Skeletal muscle satellite cell (primary cell): ENCODE data around the gene CIAO3.
A peak's percentile ranks its signal among the peaks of the same experiment; 100 is the strongest.
"Not testable (repeated sequence)": the region's sequence is repeated elsewhere in the genome, so short reads cannot be mapped to it uniquely, and the experiment has no call there.

Source experiments
- H3K27me3 ChIP-seq: 2 replicates; pipeline ENCODE4 v1.7.0; 2013; ENCODE audit warnings: low read length; ENCODE audit not compliant: control insufficient read depth, insufficient read depth
- H3K36me3 ChIP-seq: 2 replicates; pipeline ENCODE4 v1.7.0; 2013; ENCODE audit warnings: mild to moderate bottlenecking, control low read depth, low read length; ENCODE audit not compliant: insufficient read depth
- H3K4me1 ChIP-seq: 2 replicates; pipeline ENCODE4 v1.7.0; 2013; ENCODE audit warnings: low read length; ENCODE audit not compliant: control insufficient read depth, insufficient read depth
- H3K4me2 ChIP-seq: 2 replicates; pipeline ENCODE4 v1.7.0; 2013; ENCODE audit warnings: mild to moderate bottlenecking, low read length
- H3K4me3 ChIP-seq: 2 replicates; pipeline ENCODE4 v1.7.0; 2013; ENCODE audit warnings: low read length
- H3K9ac ChIP-seq: 2 replicates; pipeline ENCODE4 v1.7.0; 2013; ENCODE audit warnings: mild to moderate bottlenecking, low read depth, low read length, moderate library complexity
- H3K9me3 ChIP-seq: replicated peaks from 2 replicates; pipeline ENCODE4 v1.7.0; 2013; ENCODE audit warnings: mild to moderate bottlenecking, control low read depth, low read length

The CIAO3 gene

GRCh38 chr16:716200-716568, 24.6 kb downstream of the CIAO3 start:
- H3K9ac ChIP-seq = peak overlapping the region; percentile 69
- H3K27me3 ChIP-seq = no peaks in the 10 kb centered on the region
- peak overlapping the region; percentile 97 for H3K4me2 ChIP-seq
- peak overlapping the region; percentile 75 for H3K4me3 ChIP-seq
- H3K9me3 ChIP-seq = no peaks in the 10 kb centered on the region
- peaks cover 35% of the 10 kb centered on the region for H3K4me1 ChIP-seq
- H3K36me3 ChIP-seq = no peaks in the 10 kb centered on the region

DNA sequence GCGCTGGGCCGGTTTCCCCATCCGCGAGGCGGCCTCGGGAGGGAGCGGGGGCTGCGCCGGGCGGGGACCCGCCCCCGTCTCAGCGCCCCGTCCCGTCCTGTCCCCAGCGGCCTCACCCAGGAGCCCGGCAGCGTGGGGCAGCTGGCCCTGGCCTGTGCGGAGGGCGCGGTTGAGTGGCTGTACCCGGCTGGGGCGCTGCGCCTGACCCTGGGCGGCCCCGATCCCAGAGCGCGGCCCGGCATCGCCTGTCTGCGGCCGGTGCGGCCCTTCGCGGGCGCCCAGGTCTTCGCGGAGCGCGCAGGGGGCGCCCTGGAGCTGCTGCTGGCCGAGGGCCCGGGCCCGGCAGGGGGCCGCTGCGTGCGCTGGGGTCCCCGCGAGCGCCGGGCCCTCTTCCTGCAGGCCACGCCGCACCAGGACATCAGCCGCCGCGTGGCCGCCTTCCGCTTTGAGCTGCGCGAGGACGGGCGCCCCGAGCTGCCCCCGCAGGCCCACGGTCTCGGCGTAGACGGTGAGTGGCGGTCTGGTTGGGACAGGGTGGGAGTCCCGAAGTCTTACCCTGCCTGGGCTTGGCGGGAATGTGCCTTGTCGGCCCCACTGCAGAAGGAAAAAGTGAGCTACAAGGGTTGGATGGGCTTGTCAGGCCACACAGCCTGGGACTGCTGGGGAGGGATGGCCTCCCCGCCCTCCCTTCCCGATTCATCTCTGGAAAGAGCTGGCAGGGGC, 25.2 kb downstream of the CIAO3 start:
- H3K27me3 ChIP-seq = peaks cover 3% of the 10 kb centered on the region
- H3K36me3 ChIP-seq = no peaks in the 10 kb centered on the region
- H3K9ac ChIP-seq = peak overlapping the region; percentile 69
- H3K4me2 ChIP-seq = peak overlapping the region; percentile 97
- no peaks in the 10 kb centered on the region for H3K9me3 ChIP-seq
- H3K4me1 ChIP-seq = peaks cover 36% of the 10 kb centered on the region
- peak overlapping the region; percentile 75 for H3K4me3 ChIP-seq

- peak within 1 kb of the TSS; percentile 75 for H3K4me3 ChIP-seq
- H3K9me3 ChIP-seq = no peaks in the 10 kb centered on the region
- H3K9ac ChIP-seq = peak within 1 kb of the TSS; percentile 69
- H3K4me1 ChIP-seq = peaks cover 37% of the 10 kb centered on the region
- peaks cover 11% of the 10 kb centered on the region for H3K27me3 ChIP-seq
- peak within 1 kb of the TSS; percentile 97 for H3K4me2 ChIP-seq
- no peaks in the 10 kb centered on the region for H3K36me3 ChIP-seq
These were observed 26.0 kb downstream of the CIAO3 start, which contains the start of gene METRN for GRCh38 chr16:714558-715476. Gene METRN, plus strand, starts transcription at chr16:715118. Its CDS starts 172 bp downstream, at chr16:715290.

DNA sequence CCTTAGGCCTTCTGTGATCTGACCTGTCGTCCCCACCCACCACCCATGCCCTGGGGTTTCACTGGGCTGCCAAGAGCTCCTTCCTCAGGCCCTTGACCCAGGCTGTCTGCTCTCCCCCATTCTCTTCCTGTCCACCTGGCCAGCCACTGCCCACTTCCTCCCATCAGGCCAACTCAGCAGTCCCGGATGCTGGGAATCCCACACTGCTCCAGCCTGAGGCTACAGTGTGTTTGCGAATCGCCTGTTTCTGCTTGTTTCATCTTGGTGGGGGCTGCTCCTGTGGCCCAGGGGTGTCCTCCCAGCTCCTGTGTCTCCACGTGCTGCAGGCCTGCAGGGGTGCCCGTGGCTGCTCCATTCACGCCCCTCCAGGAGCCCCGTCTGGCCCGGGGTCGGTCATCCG, 26.7 kb downstream of the CIAO3 start:
- no peaks in the 10 kb centered on the region for H3K36me3 ChIP-seq
- peaks cover 15% of the 10 kb centered on the region for H3K27me3 ChIP-seq
- H3K4me1 ChIP-seq = peaks cover 36% of the 10 kb centered on the region

DNA sequence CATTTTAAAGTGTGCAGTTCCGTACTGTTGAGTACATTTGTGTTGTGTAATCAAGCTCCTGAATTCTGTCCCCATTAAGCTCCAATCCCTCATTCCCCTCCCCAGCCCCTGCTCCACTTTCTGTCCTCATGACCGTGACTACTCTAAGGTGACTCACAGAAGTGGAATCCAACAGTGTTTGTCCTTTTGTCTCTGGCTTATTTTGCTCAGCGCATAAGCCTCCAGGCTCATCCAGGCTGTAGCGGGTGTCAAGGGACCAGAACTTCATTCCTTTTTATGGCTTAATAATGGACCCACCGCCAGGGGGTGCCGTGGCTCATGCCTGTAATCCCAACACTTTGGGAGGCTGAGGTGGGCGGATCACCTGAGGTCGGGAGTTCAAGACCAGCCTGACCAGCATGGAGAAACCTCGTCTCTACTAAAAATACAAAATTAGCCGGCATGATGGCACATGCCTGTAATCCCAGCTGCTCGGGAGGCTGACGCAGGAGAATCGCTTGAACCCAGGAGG, 28.0 kb downstream of the CIAO3 start:
- H3K9me3 ChIP-seq, H3K9ac ChIP-seq, H3K36me3 ChIP-seq, H3K4me2 ChIP-seq, H3K4me3 ChIP-seq: not testable (repeated sequence)
- peaks cover 36% of the 10 kb centered on the region for H3K4me1 ChIP-seq
- peaks cover 28% of the 10 kb centered on the region for H3K27me3 ChIP-seq

More for the DNA sequence above, 26.7 kb downstream of the CIAO3 start:
- Histone ChIP-seq H3K4me2 (no peak overlapping the region), H3K9me3 (no peaks in the 10 kb centered on the region), H3K9ac (no peak overlapping the region), H3K4me3 (no peak overlapping the region)

- Histone ChIP-seq H3K36me3 (no peaks in the 10 kb centered on the region), H3K4me2 (no peak overlapping the region), H3K4me1 (peaks cover 36% of the 10 kb centered on the region), H3K27me3 (peaks cover 36% of the 10 kb centered on the region), H3K4me3 (no peak overlapping the region), H3K9me3 (no peaks in the 10 kb centered on the region), H3K9ac (no peak overlapping the region)
These were observed 29.1 kb downstream of the CIAO3 start for GRCh38 chr16:711548-712320.

DNA sequence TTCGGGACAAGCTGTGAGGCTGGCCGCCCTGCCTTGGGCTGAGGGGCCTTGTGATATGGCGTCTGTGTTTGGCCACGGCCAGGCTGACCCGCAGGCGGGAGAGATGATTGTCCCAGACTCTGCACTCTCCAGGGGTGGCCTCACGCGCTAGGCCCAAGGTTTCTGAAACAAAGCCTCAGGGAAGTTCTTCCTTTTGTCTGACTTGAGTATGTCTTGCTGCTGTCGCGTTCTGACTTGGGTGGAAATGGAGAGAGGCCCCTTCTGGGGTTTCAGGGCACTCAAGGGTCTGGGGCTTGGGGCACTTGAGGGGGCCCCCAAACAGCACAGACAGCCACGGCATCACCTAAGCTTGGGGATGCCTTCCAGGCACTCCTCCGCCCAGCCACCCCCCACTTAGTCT, 29.7 kb downstream of the CIAO3 start:
- Histone ChIP-seq H3K4me2 (no peak overlapping the region), H3K27me3 (peaks cover 43% of the 10 kb centered on the region), H3K36me3 (no peaks in the 10 kb centered on the region), H3K4me1 (peaks cover 30% of the 10 kb centered on the region), H3K9me3 (no peaks in the 10 kb centered on the region), H3K9ac (no peak overlapping the region), H3K4me3 (no peak overlapping the region)

GRCh38 chr16:710500-711075, 30.2 kb downstream of the CIAO3 start:
- Histone ChIP-seq H3K4me2 (no peak overlapping the region), H3K9ac (no peak overlapping the region), H3K4me1 (peaks cover 25% of the 10 kb centered on the region), H3K9me3 (no peaks in the 10 kb centered on the region), H3K36me3 (no peaks in the 10 kb centered on the region), H3K27me3 (peaks cover 45% of the 10 kb centered on the region), H3K4me3 (no peak overlapping the region)

GRCh38 chr16:709566-710499, 31.0 kb downstream of the CIAO3 start:
- no peaks in the 10 kb centered on the region for H3K36me3 ChIP-seq
- no peak overlapping the region for H3K9ac ChIP-seq
- H3K4me2 ChIP-seq = peak overlapping the region; percentile 40
- peaks cover 21% of the 10 kb centered on the region for H3K4me1 ChIP-seq
- H3K27me3 ChIP-seq = peaks cover 45% of the 10 kb centered on the region
- H3K4me3 ChIP-seq = no peak overlapping the region
- no peaks in the 10 kb centered on the region for H3K9me3 ChIP-seq

DNA sequence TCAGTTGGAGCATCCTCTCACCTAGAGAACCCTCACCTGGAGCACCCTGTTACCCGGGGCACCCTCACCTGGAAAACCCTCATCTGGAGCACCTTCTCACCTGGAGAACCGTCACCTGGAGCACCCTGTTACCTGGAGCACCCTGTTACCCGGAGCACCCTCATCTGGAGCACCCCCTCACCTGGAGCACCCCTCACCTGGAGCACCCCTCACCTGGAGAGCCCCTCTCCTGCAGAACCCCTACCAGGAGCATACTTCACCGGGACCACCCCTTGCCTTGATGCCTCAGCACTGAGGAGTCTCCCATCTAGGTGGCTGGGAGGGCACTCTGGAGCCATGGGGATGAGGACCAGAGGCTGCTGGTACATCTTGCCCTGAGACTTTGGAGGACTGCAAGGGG, 31.8 kb downstream of the CIAO3 start:
- no peak overlapping the region for H3K9ac ChIP-seq
- H3K27me3 ChIP-seq = peaks cover 53% of the 10 kb centered on the region
- peaks cover 17% of the 10 kb centered on the region for H3K4me1 ChIP-seq
- H3K4me2 ChIP-seq = no peak overlapping the region
- no peaks in the 10 kb centered on the region for H3K9me3 ChIP-seq
- no peak overlapping the region for H3K4me3 ChIP-seq
- no peaks in the 10 kb centered on the region for H3K36me3 ChIP-seq
